Umbilical cord (tissue), 2 donors: Measurements from ENCODE around the gene HIKESHI. TPM values are rescaled to one million over a fixed set of nuclear protein-coding genes. Genes with fewer than 3 reads are reported as not detected.

Experiments
- DNase-seq: peaks from one replicate; pipeline ENCODE4 v3.0.0-alpha.2; 2015; ENCODE audit warnings: low spot score
- total RNA-seq: library from RNA; depleted of rRNA; stranded (reverse); fragments of >200 nt; gene quantifications from one replicate; pipeline ENCODE4 v1.2.3, GENCODE V29; 2014; ENCODE audit warnings: low replicate concordance; ENCODE audit not compliant: insufficient read depth

HIKESHI gene
- total RNA-seq, 1 donor from 2014 or later: 46.0 TPM

DNA sequence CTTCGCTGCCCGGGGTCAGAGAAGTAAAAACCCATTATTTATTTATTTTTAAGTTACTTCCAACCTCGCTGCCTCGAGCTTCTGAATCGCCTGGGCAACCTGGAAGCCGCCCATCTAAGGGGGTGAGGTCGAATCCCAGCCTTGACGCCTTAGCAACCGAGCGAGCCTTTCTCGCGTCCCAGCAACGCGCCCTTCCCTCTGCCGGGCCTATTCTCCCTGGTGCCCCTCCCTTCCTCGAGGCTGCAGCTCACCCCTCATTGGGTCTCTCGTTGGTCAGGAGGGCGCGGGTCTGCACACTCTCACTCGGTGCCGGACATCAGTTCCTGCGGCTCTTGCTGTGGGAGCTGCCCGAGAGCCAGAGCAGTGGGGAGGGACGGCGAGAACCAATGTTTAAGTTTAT lies 72.5 kb downstream of the HIKESHI start, which contains the start of gene CCDC81:
Gene CCDC81, plus strand, starts transcription at position 302 of the 400 bp plus-strand sequence. CDS start 277 bp downstream, outside the sequence.
- DNase-seq: peak; percentile 40

DNA sequence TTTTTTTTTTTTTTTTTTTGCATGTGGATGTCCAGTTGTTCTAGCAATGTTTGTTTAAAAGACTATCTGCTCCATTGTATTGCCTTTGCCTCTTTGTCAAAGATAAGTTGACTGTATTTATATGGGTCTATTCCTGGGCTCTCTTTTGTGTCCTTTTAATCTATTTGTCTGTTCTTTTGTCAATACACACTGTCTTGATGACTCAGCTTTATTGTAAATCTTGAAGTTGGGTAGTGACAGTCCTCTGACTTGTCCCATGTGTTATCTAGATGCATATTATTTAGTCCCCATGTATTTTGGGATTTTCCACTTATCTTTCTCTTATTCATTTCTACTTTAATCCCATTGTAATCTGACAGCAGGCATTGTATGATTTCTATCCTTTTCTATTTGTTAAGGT lies 75.9 kb downstream of the HIKESHI start:
- no peak for DNase-seq

DNA sequence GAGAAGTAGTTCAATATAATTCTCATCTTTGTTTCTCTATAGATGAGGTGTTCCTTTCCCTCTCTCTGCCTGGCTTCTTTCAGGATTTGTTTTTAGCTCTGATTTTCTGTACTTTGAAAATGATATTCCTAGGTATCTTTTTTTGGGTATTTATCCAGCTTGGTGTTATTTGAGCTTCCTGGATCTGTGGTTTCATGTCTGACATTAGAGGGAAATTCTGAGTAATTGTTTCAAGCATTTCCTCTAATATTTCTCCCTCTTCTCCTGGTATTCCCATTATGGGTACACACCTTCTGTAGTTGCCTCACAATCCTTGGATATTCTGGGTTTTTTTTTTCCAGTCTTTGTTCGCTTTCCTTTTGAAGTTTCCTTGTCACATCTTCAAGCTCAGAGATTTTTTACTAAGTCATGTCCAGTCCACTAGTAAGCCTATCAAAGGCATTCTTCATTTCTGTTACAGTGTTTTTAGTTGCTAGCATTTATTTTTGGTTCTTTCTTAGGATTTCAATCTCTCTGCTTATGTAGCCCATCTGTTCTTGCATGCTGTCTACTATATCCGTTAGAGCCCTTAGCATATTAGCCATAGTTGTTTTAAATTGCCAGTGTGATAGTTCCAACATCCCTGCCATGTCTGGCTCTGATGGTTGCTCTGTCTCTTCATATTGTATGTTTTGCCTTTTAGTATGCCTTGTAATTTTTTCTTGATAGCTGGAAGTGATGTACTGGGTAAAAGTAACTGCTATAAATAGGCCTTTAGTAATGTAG lies 78.4 kb downstream of the HIKESHI start:
- no peak for DNase-seq

DNA sequence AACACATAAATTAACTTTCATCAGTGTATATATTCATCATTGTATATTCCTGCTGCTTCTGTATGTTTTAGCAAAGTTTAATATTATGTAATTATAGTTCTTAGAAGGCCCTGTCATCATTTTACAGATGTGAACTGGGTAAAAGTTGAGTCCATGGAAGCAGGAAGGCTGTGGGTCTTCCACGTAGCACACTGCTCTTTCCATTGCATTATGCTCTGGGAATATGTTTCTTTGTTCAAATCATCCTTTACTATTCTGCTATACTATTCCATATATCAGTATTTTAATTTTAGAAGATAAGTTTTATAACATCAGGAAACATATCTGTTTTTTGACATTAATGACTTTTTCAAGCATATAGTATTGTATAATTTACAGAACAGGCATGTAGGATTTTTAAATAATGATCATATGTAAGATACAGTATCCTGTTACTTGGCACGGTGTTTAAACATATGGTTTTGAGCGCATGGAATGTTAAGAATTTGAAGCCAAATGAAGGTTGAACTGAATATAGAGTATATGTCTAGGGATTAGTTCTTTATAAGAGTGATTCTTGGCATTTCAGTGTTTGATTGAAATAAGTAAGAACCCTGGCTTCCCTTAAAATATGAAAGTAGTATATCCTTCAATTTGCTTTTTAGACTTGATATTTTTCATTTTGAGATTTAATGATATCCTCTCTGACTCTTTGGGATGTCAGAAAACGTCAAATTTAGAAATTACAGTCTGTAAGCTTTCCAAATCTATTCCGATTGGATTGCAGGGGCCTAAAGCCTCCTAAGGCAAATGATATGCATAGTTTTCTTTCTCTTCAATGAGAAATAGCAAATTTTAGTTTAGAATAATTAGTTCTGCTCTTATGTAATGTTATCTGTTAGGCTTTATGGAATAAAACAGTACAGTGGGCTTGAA lies 81.3 kb downstream of the HIKESHI start:
- DNase-seq: peak; percentile 14

DNA sequence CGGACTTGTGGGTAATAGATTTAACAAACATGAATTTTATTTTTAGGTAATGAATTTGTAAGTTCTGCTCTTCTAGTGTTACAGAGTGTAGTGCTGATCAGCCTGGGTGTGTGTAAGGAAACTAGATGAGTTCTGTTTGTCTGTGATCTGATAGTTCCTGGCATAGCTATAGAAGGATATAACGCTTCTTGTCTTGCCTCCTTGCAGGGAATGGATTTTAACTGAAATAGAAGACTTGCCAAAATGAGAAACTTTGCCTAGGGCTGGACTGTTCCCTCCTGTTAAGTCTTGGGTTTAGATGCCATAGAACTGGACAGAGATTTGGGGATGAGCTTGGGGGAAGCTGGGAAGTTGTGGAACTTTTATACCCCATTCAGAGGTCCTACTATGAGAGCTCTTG lies 84.2 kb downstream of the HIKESHI start:
- peak; percentile 26 for DNase-seq

DNA sequence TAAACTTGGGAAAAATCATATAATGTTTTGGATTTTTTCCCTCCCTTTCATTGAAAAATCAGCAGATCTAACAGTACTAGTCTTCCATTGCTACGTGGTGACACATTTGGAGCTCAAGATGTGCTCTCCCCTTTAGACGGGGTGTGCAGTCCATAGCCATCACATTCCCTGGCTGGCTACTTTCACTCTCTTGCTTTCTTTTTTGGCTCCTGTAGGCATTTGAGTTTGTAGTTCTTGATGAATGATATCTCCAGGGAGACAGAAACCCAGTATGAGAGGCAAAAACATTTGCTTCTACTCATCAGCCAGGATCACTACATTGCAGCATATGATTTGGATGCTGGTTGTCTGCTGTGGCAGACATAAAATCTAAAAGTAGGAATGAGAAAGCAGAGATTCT lies 84.7 kb downstream of the HIKESHI start:
- peak; percentile 7 for DNase-seq

DNA sequence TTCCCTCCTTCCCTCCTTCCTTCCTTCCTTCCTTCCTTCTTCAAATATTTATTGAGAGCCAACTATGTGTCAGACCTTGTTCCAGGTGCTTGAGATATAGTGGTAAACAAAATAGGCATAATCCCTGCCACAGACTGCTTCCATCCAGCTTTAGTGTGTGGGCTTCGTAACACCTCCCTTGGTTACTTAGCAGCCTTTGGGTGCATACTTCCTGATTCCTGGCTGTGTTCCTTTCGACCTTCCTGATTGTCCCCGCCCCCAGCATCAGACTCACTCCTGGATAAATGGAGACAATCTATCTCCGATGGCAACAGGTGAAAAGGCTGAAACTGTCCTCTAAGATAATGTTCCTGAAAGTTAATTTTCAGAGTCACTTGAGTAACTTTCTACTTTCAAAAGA lies 86.2 kb downstream of the HIKESHI start:
- no peak for DNase-seq

DNA sequence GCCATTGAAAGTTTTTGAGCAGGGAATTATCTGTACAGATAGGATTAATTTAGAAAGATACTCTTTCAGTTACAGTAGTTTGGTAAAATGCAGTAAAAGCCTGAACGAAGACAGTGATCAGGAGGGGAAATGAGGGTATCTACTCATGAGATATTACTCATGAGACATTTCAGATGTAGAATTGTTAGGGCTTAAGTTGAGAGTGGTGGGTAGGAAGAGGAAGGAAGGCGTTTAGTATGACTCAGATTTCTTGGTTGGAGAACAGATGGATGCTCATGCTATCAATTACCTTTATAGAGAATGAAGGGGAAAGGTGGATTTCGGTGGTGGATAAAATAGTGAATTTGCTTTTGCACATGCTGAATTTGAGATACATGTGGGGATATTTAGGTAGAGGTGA lies 88.4 kb downstream of the HIKESHI start:
- no peak for DNase-seq

DNA sequence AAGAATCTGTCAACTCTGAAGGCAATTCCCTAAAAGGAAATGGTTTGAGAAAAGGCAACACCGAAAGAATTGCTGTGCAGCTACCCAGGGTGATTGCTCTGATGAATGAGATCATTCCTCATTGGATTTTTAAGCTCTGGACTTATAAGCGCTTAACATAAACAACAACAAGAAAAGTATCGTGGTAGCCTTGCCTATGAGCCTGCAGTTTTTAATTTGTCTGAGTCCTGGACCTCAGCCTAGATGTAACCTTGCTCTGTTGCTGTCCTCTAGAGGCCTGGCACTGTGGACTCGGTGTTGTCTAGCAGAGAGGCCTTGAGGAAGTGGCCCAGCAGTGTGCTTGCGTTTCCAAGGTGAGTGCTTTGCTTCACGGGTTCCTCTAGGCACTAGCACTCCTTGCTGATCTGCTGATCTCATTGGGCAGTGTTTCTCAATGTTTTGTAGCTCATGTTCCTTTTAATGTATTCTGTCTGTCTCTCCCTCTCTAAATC lies 93.1 kb downstream of the HIKESHI start:
- peak; percentile 42 for DNase-seq

Other genes with a start within 250 kb of the HIKESHI start
- 690 TPM for gene PICALM, start 233.2 kb upstream of the HIKESHI start, total RNA-seq
- gene EED, start 57.5 kb upstream of the HIKESHI start, total RNA-seq: 31.8 TPM
- 64.3 TPM for gene CCDC81, start 72.6 kb downstream of the HIKESHI start, total RNA-seq